NCI-H1694 (cell line): ENCODE measurements around the gene MYBPHL.

Experiments used
- DNase-seq: peaks from one replicate; lab custom pipeline; 2025; lab: John Stamatoyannopoulos, UW

The MYBPHL gene

GRCh38 chr1:109264379-109264755 is 42.4 kb downstream of the MYBPHL start:
- DNase-seq: no peak

GRCh38 chr1:109263597-109264378 is 43.0 kb downstream of the MYBPHL start:
- no peak for DNase-seq

DNA sequence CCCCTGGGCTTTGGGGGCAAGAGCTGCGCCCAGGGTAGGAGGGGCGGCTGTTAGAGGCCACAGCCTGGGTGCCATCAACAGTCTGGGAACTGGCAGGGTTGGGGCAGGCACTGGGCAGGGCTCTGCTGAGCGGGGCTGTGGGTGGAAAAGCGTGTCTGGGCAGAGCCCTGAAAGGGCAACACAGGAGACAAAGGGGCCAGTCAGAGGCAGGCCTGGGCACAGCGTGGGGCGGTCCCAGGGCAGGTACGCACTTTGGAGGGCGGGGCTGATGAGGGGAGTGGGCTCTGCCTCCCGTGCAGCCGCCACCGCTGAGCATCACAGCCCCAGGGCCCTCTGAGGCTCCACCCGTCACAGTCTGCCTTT is 43.6 kb downstream of the MYBPHL start:
- DNase-seq: peak; percentile 29

GRCh38 chr1:109262231-109263055 is 44.4 kb downstream of the MYBPHL start:
- DNase-seq: no peak

- no peak for DNase-seq
These were observed 45.2 kb downstream of the MYBPHL start for GRCh38 chr1:109261578-109261977.

DNA sequence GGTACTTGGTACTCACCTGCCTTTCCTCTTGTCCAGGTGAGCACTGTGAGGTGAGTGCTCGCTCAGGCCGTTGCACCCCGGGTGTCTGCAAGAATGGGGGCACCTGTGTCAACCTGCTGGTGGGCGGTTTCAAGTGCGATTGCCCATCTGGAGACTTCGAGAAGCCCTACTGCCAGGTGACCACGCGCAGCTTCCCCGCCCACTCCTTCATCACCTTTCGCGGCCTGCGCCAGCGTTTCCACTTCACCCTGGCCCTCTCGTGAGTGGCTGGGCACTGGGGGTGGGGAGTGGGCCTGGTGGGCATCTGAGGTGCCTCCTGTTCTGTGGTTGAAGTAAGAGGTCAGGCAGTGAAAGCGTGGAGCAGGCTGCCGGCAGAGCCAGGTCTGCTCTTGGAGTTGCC is 45.8 kb downstream of the MYBPHL start:
- DNase-seq: no peak

GRCh38 chr1:109259674-109260557 is 46.9 kb downstream of the MYBPHL start:
- DNase-seq: no peak

DNA sequence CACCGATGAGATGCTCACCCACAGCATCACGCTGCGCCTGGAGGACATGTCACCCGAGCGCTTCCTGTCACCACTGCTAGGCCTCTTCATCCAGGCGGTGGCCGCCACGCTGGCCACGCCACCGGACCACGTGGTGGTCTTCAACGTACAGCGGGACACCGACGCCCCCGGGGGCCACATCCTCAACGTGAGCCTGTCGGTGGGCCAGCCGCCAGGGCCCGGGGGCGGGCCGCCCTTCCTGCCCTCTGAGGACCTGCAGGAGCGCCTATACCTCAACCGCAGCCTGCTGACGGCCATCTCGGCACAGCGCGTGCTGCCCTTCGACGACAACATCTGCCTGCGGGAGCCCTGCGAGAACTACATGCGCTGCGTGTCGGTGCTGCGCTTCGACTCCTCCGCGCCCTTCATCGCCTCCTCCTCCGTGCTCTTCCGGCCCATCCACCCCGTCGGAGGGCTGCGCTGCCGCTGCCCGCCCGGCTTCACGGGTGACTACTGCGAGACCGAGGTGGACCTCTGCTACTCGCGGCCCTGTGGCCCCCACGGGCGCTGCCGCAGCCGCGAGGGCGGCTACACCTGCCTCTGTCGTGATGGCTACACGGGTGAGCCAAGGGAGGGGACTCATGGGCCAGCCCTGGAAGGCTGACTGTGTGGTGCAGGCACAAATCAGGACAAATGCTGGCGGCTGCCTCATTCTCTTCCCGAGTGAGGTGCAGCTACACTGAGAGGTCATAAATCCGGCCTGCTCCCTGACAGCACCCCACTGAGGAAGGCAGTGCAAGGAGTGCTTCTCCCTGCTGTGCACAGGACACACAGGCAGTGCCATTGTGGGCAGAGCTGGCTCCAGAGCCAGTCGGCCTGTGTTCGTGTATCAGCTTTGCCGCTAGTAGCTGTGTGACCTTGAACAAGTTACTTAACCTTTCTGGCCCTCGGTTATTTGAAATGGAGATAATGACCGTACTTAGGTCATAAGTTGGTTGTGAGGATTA is 48.0 kb downstream of the MYBPHL start:
- DNase-seq: no peak

DNA sequence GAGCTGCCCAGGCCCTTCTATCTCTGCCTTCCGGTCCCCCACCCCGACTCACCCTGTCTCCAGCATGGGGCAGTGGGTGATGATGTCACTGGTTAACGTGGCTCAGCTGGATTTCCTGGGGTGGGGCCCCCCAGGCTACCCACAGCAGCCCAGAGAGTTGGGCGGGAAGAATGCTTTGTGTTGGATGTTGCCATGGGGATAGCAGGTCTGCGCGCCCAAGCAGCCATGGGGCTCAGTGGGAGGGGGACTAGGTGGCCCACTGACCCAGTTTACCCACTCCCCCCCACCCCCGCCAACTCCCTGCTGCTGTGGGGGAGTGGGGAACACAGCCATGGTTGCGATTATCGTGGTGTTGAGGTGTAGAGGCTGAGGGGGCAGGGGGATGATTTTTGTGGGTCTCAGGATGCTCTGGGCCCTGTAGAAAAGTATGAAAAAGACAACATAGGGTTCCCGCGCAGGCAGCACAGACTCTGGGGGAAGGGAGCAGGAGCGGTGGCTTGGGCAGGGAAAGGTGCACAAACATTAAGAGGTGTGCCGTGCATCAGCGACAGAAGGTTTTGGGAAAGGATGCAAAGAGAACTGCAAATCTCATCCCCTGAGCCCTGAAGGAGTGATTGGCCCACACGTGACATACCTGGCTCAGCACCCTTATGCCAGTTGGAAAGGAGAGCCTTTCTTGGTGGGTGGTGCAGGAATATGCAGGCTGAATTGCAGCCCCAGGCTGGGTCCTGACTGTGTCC is 49.0 kb downstream of the MYBPHL start:
- no peak for DNase-seq

DNA sequence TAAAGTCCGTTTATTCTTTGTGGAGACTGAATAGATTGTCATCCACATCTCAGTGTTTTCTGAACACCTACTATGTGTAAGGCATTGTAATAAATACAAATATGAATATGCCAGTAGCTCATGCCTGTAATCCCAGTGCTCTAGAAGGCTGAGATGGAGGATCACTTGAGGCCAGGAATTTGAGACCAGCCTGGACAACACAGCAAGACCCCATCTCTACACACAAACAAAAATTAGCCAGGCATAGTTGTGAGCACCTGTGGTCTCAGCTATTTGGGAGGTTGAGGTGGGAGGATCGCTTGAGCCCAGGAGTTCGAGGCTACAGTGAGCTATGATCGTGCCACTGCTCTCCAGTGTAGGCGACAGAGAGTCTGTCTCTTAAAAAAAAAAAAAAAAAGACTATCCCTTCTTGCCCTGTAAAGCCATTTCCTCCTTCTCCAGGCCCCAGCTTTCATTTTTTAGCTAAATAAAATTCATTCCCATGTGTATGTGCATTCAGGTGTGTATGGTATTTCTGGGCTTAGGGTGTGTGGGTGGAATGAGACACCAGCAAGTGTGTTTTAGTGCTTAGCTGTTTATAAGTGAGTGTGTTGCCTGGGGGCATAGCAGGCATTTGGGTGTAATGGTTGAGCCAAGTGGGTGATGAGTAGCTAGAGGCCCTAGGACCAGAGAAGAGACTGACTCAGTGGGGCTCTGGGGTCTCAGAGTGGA is 49.7 kb downstream of the MYBPHL start:
- no peak for DNase-seq

GRCh38 chr1:109256085-109256484 is 50.7 kb downstream of the MYBPHL start:
- no peak for DNase-seq

GRCh38 chr1:109255678-109256077 is 51.1 kb downstream of the MYBPHL start:
- DNase-seq: peak; percentile 78

- DNase-seq: no peak
These were observed 51.6 kb downstream of the MYBPHL start for GRCh38 chr1:109255097-109255651.

DNA sequence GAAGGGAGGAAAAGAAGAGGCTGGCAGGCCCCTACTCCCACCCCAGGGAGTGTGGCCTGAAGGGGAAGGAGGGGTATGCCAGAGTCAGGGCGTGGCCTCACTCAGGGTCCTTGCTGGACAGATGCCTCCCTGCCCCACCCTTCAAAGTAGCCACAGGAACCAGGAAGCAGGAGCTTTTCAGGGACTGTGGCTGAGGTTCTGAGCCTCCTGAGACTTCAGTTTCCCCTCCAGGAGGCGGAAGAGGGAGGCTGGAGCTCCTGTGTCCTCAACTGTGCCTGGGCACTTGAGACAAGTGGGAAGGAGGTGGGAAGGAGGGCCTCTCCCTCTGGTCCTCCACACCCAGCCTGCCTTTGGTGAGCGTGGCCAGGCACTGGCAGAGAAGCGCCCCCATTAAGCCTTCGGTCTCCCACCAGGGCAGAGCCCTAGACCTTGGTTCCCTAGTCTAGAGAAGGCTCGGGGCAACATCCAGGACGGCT is 52.2 kb downstream of the MYBPHL start:
- DNase-seq: no peak

DNA sequence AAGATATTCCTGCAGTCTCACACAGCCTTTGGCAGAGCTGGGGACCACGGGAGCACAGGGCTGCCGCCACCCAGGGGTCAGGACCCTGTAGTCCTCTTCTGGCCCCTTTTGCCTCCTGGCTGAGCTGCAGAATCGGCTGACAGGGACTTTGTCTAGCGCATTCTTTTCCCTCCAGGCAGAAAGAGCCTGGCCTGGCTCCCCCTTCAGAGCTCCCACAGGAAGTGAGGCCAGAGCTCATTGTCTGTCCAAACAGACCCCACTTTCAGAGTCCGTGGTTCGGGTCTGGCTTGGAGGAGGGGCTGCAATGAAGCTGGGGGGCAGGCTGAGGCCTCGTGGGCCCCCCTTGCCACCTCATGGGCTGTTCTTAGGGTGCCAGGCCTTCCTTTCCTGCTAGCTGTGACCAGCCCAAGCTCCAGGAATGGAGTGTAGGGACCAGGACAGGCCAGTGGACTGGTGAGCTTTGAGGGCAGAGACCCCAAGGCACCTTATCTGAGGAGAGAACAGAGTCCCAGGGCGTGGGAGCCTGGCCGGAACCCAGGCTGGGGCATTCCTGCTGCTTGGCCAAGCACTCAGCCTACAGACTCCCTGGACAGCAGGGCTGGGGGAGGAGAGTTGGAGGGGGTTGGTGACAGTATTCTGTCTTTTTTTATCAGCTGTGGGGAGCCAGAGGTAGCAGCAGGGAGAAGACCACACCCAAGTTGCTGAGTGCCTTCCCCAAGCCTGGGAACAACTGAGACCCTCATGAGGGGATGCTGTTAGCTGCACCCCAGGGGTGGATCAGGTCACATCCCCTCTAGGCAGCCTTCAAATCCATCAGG is 52.8 kb downstream of the MYBPHL start:
- peak; percentile 18 for DNase-seq

GRCh38 chr1:109252893-109253802 is 53.7 kb downstream of the MYBPHL start:
- DNase-seq: peak; percentile 89

- DNase-seq: no peak
These were observed 54.5 kb downstream of the MYBPHL start for GRCh38 chr1:109252167-109252892.
